Bronchial epithelial cell (primary cell): ENCODE measurements around the gene MAN1B1. TPM values are rescaled to one million over a fixed set of nuclear protein-coding genes. Genes with fewer than 3 reads are reported as not detected.

Experiments used
- DNase-seq: peaks from one replicate; pipeline ENCODE4 v3.0.0-alpha.2; 2010; ENCODE audit warnings: low read depth
- FAIRE-seq: peaks from 2 replicates; lab custom pipeline; 2011; peaks lifted over from hg19 to GRCh38; lab: Jason Lieb, UNC
- H3K27me3 ChIP-seq: 2 replicates; pipeline ENCODE4 v1.5.1; 2011; ENCODE audit warnings: low read length; ENCODE audit not compliant: control insufficient read depth, insufficient read depth
- H3K36me3 ChIP-seq: 2 replicates; pipeline ENCODE4 v1.5.1; 2011; ENCODE audit warnings: low read length; ENCODE audit not compliant: control insufficient read depth, insufficient read depth
- H3K4me3 ChIP-seq: 2 replicates; pipeline ENCODE4 v1.5.1; 2011; ENCODE audit warnings: mild to moderate bottlenecking, low read depth, low read length, control low read depth
- CTCF ChIP-seq: IDR thresholded peaks from 2 replicates; pipeline ENCODE4 v1.5.1; 2011; ENCODE audit warnings: mild to moderate bottlenecking, moderate library complexity, low read length, control low read depth, inconsistent platforms; ENCODE audit not compliant: insufficient read depth, severe bottlenecking
- total RNA-seq: library from RNA; depleted of rRNA; stranded (reverse); fragments of >200 nt; gene quantifications from 2 replicates; pipeline ENCODE4 v1.2.1, GENCODE V29; 2014

The MAN1B1 gene
- total RNA-seq, 1 donor from 2014 or later = 65.3 TPM

- no peaks in the 10 kb centered on the region for H3K27me3 ChIP-seq
- H3K4me3 ChIP-seq = no peak overlapping the region
- DNase-seq = no peak
- FAIRE-seq = no peak
- no peak for TF ChIP-seq CTCF
- H3K36me3 ChIP-seq = no peaks in the 10 kb centered on the region
These were observed 23.3 kb upstream of the MAN1B1 start for GRCh38 chr9:137063311-137064026.

GRCh38 chr9:137064027-137064879 is 22.5 kb upstream of the MAN1B1 start:
- FAIRE-seq (no peak), DNase-seq (no peak)
- peak; percentile 92 for TF ChIP-seq CTCF
- H3K27me3 ChIP-seq = no peaks in the 10 kb centered on the region
- no peaks in the 10 kb centered on the region for H3K36me3 ChIP-seq
- no peak overlapping the region for H3K4me3 ChIP-seq

GRCh38 chr9:137064880-137065164 is 22.0 kb upstream of the MAN1B1 start:
- DNase-seq (no peak), FAIRE-seq (no peak)
- no peak for TF ChIP-seq CTCF

GRCh38 chr9:137065336-137065967 is 21.3 kb upstream of the MAN1B1 start:
- Histone ChIP-seq H3K4me3 (no peak overlapping the region), H3K27me3 (no peaks in the 10 kb centered on the region), H3K36me3 (no peaks in the 10 kb centered on the region)
- DNase-seq = no peak
- FAIRE-seq = no peak
- TF ChIP-seq CTCF = no peak

More at GRCh38 chr9:137064880-137065164, 22.0 kb upstream of the MAN1B1 start:
- Histone ChIP-seq H3K36me3 (no peaks in the 10 kb centered on the region), H3K27me3 (no peaks in the 10 kb centered on the region), H3K4me3 (no peak overlapping the region)

GRCh38 chr9:137066096-137066861 is 20.5 kb upstream of the MAN1B1 start:
- Histone ChIP-seq H3K4me3 (no peak overlapping the region), H3K27me3 (no peaks in the 10 kb centered on the region), H3K36me3 (no peaks in the 10 kb centered on the region)
- DNase-seq (no peak), FAIRE-seq (no peak)
- no peak for TF ChIP-seq CTCF
